ENCODE data around the gene KCNQ1OT1. TPM values are rescaled to one million over a fixed set of nuclear protein-coding genes. Genes with fewer than 3 reads are reported as not detected.

KCNQ1OT1 gene
- total RNA-seq, 1 donor from 2014 or later: 6.8 TPM

DNA sequence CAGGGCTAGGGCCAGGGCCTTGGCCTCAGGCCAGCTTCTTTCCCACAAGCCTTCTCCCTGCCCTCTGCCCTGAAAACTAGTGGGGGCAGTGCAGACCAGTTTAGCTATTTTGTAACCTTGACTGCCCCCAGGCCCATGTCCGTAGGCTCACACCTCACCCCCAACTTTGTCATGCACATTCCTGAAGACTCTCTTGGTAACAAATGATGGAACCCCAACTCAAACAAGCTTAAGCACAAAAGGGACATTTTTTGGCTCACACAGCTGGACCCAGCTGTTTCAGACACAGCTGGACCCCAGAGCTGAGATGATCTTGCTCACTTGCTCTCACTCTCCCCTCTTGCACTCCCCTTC, 46.6 kb downstream of the KCNQ1OT1 start:
- H3K27ac ChIP-seq (ENCODE audit: low read depth, low read length): no peak overlapping the region

DNA sequence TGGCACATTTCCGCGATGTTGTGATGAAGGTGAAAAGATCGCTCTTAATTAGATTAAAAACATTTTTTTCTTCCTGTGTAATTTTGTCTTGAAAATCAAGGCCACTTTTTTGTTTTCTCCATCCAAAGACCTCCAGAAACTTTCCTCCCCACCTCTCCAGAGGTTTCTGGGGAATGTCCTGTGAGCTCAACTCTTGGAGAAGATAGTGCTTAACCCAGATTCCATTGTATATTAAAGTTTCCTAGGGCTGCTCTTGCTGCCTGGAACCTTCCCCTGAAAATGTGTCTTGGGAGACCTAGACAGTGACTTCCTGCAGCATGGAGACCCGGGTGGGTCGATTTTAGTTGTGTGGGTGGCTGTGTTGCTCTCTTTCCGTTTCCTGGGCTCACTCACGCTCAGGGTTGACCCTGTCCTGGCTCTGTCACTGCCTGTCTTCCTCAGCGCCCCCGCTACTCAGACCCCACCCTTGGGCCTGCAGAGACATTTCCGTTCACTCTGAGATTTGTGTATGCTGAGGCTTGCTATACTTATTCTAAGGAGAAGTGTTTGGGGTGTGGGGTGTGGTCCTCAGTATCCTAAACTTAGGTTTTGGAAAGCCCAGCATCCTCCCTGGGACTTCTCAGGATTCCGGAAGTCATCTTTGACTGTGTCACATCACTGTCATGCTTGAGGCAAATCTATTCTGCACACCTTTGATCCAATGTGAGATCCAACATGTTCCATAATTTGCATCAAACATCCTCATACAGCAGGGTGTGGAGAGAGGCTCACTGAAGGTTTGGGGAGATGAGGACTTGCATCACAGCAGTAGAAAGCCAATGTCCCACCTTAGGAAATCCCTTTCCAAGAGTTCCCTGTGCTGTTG, 47.2 kb downstream of the KCNQ1OT1 start:
- no peaks in the 10 kb centered on the region for H3K27me3 ChIP-seq (ENCODE audit: control insufficient read depth in 3 of 3, insufficient read depth in 3 of 3, low read length in 3 of 3)
- H3K9ac ChIP-seq (ENCODE audit: low read depth in 1 of 3, low read length in 3 of 3): no peak overlapping the region
- H3K36me3 ChIP-seq (ENCODE audit: control insufficient read depth in 3 of 3, insufficient read depth in 3 of 3, low read length in 3 of 3): no peaks in the 10 kb centered on the region
- peaks cover 18 to 21% (median 19%) of the 10 kb centered on the region in 3 donors for H3K4me1 ChIP-seq (ENCODE audit: control insufficient read depth in 3 of 3, insufficient read depth in 3 of 3, low read length in 3 of 3)
- no peak overlapping the region for H3K4me3 ChIP-seq (ENCODE audit: low read length in 3 of 3)
- no peak overlapping the region for H3K27ac ChIP-seq (ENCODE audit: low read depth, low read length)
- H3K9me3 ChIP-seq (ENCODE audit: control insufficient read depth in 3 of 3, low read length in 3 of 3): peaks cover 12 to 16% (median 13%) of the 10 kb centered on the region in 3 donors

More for the DNA sequence above, 46.6 kb downstream of the KCNQ1OT1 start:
- no peak overlapping the region for H3K4me3 ChIP-seq (ENCODE audit: low read length in 3 of 3)
- peaks cover 19 to 25% (median 22%) of the 10 kb centered on the region in 3 donors for H3K4me1 ChIP-seq (ENCODE audit: control insufficient read depth in 3 of 3, insufficient read depth in 3 of 3, low read length in 3 of 3)
- H3K9ac ChIP-seq (ENCODE audit: low read depth in 1 of 3, low read length in 3 of 3): no peak overlapping the region
- no peaks in the 10 kb centered on the region for H3K27me3 ChIP-seq (ENCODE audit: control insufficient read depth in 3 of 3, insufficient read depth in 3 of 3, low read length in 3 of 3)
- no peaks in the 10 kb centered on the region for H3K36me3 ChIP-seq (ENCODE audit: control insufficient read depth in 3 of 3, insufficient read depth in 3 of 3, low read length in 3 of 3)
- peaks cover 12 to 16% (median 13%) of the 10 kb centered on the region in 3 donors for H3K9me3 ChIP-seq (ENCODE audit: control insufficient read depth in 3 of 3, low read length in 3 of 3)

DNA sequence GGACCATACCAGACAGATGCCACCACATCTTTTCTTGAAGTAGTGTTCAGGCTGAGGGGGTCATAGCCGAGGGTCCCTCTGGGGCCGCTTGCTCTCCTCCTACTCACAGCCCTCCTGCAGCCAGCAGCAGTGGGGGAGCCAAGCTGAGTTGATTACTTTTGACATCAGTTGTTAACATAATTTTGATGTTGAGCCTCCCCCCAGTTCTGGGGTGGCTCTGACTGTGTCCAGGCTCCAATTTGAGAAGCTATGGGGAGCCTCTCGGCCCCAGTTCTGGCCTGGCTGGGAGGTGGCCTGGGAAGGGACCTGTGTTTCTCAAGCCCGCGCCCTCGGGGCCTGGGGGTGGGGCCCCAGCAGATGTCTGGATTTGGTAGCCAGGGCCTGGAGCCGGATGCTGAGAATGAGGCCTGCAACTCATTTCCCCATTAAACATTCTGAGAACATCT, 47.9 kb downstream of the KCNQ1OT1 start:
- Histone ChIP-seq H3K27ac (ENCODE audit: low read depth, low read length) (no peak overlapping the region), H3K27me3 (ENCODE audit: control insufficient read depth in 3 of 3, insufficient read depth in 3 of 3, low read length in 3 of 3) (no peaks in the 10 kb centered on the region), H3K4me1 (ENCODE audit: control insufficient read depth in 3 of 3, insufficient read depth in 3 of 3, low read length in 3 of 3) (peaks cover 18 to 21% (median 19%) of the 10 kb centered on the region in 3 donors), H3K9ac (ENCODE audit: low read depth in 1 of 3, low read length in 3 of 3) (no peak overlapping the region), H3K36me3 (ENCODE audit: control insufficient read depth in 3 of 3, insufficient read depth in 3 of 3, low read length in 3 of 3) (no peaks in the 10 kb centered on the region), H3K9me3 (ENCODE audit: control insufficient read depth in 3 of 3, low read length in 3 of 3) (peaks cover 12 to 16% (median 16%) of the 10 kb centered on the region in 3 donors), H3K4me3 (ENCODE audit: low read length in 3 of 3) (no peak overlapping the region)

DNA sequence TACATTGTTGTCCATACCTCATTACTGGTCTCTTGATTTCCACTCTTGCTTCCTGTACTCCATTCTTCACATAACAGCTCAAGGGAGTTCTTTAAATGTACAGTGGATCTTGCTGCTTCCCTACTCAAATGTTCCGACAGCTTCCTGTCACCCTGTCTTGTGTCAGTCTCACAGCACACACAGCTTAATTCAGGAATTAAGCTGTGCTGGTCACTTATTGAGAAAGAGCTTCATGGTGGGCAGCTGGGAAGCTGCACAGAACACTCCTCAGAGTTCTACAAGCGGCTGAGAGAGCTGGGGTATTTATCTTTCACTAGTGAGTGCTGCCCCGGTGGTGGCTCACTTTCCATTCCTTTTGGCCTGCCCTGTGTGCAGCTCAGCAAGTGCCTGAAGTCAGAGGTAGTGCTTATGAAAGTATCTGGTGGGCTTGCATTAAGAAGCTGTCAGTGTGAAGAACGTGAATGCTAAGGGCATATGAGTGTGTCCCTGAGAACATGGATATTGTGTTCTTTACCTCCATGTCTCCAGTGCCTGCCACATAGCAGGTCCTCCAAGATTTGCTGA, 48.7 kb downstream of the KCNQ1OT1 start:
- no peaks in the 10 kb centered on the region for H3K27me3 ChIP-seq (ENCODE audit: control insufficient read depth in 3 of 3, insufficient read depth in 3 of 3, low read length in 3 of 3)
- H3K4me1 ChIP-seq (ENCODE audit: control insufficient read depth in 3 of 3, insufficient read depth in 3 of 3, low read length in 3 of 3): peaks cover 18 to 21% (median 19%) of the 10 kb centered on the region in 3 donors
- H3K9me3 ChIP-seq (ENCODE audit: control insufficient read depth in 3 of 3, low read length in 3 of 3): peaks cover 12 to 16% (median 16%) of the 10 kb centered on the region in 3 donors
- H3K4me3 ChIP-seq (ENCODE audit: low read length in 3 of 3): no peak overlapping the region
- H3K27ac ChIP-seq (ENCODE audit: low read depth, low read length): no peak overlapping the region
- H3K9ac ChIP-seq (ENCODE audit: low read depth in 1 of 3, low read length in 3 of 3): no peak overlapping the region
- no peaks in the 10 kb centered on the region for H3K36me3 ChIP-seq (ENCODE audit: control insufficient read depth in 3 of 3, insufficient read depth in 3 of 3, low read length in 3 of 3)

DNA sequence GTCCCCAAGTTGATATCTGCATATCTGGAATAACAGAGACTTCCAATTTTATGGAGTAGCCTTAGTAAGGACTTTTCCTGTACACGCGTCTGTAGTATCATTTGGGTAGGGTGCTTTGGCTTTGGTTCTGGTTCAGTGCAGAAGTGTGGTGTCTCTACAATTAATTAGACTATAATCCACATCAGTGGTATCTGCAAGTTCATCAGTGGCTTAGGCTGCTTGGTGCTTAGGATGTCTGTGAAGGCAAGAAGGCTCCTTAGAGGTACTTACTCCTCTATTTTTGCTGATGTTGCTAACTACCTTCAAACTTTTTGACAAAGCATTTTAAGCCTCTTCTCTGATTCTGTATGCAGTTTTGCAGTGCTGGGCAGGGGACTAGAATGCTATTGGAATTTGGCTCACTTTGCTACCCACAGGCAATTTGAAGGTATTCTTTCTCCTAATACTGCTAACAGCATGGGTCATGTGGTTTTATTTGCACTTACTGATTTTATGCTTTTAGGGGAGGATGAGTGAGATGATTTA, 49.4 kb downstream of the KCNQ1OT1 start:
- peaks cover 18 to 22% (median 20%) of the 10 kb centered on the region in 3 donors for H3K9me3 ChIP-seq (ENCODE audit: control insufficient read depth in 3 of 3, low read length in 3 of 3)
- H3K4me1 ChIP-seq (ENCODE audit: control insufficient read depth in 3 of 3, insufficient read depth in 3 of 3, low read length in 3 of 3): peaks cover 18 to 21% (median 19%) of the 10 kb centered on the region in 3 donors
- no peaks in the 10 kb centered on the region for H3K27me3 ChIP-seq (ENCODE audit: control insufficient read depth in 3 of 3, insufficient read depth in 3 of 3, low read length in 3 of 3)
- H3K27ac ChIP-seq (ENCODE audit: low read depth, low read length): no peak overlapping the region
- no peaks in the 10 kb centered on the region for H3K36me3 ChIP-seq (ENCODE audit: control insufficient read depth in 3 of 3, insufficient read depth in 3 of 3, low read length in 3 of 3)
- H3K4me3 ChIP-seq (ENCODE audit: low read length in 3 of 3): no peak overlapping the region
- no peak overlapping the region for H3K9ac ChIP-seq (ENCODE audit: low read depth in 1 of 3, low read length in 3 of 3)

DNA sequence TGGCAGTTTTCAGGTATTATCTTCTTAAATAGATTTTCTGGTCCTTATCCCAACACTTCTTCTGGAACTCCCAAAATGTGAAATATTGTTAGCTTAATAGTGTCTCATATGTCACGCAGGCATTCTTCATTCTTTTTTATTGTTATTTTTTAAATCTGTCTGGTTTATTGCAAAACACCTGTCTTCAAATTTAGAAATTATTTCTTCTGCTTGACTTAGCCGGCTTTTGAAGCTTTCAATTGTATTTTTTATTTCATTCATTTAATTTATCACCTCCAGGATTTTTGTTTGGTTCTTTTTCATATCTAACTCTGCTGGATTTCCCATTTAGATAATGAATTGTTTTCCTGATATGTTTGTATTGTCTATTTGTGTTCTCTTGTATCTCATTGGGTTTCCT, 49.9 kb downstream of the KCNQ1OT1 start:
- Histone ChIP-seq H3K4me3 (ENCODE audit: low read length in 3 of 3) (no peak overlapping the region), H3K9me3 (ENCODE audit: control insufficient read depth in 3 of 3, low read length in 3 of 3) (peaks cover 23 to 27% (median 24%) of the 10 kb centered on the region in 3 donors)

DNA sequence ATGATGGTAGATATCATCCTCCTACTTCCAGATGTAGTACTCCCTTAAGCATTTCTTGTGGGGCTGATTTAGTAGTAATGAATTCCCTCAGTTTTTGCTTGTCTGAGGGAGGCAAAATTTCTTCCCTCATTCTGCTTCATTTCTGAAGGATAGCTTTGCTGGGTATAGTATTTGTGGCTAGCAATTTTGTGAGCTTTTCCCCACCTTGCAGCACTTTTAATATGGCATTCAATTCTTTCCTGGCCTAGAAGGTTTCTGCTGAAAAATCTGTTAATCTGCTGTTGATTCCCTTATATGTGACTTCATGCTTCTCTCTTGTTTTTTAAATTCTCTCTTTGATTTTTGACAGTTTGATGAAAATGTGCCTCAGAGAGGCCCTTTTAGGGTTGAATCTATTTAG, 50.4 kb downstream of the KCNQ1OT1 start:
- Histone ChIP-seq H3K9ac (ENCODE audit: low read depth in 1 of 3, low read length in 3 of 3) (no peak overlapping the region), H3K4me1 (ENCODE audit: control insufficient read depth in 3 of 3, insufficient read depth in 3 of 3, low read length in 3 of 3) (peaks cover 10 to 15% (median 12%) of the 10 kb centered on the region in 3 donors), H3K9me3 (ENCODE audit: control insufficient read depth in 3 of 3, low read length in 3 of 3) (peaks cover 26 to 31% (median 28%) of the 10 kb centered on the region in 3 donors), H3K36me3 (ENCODE audit: control insufficient read depth in 3 of 3, insufficient read depth in 3 of 3, low read length in 3 of 3) (no peaks in the 10 kb centered on the region), H3K4me3 (ENCODE audit: low read length in 3 of 3) (no peak overlapping the region), H3K27me3 (ENCODE audit: control insufficient read depth in 3 of 3, insufficient read depth in 3 of 3, low read length in 3 of 3) (no peaks in the 10 kb centered on the region), H3K27ac (ENCODE audit: low read depth, low read length) (no peak overlapping the region)

More for the DNA sequence above, 49.9 kb downstream of the KCNQ1OT1 start:
- no peaks in the 10 kb centered on the region for H3K36me3 ChIP-seq (ENCODE audit: control insufficient read depth in 3 of 3, insufficient read depth in 3 of 3, low read length in 3 of 3)
- no peak overlapping the region for H3K9ac ChIP-seq (ENCODE audit: low read depth in 1 of 3, low read length in 3 of 3)
- H3K4me1 ChIP-seq (ENCODE audit: control insufficient read depth in 3 of 3, insufficient read depth in 3 of 3, low read length in 3 of 3): peaks cover 14 to 19% (median 16%) of the 10 kb centered on the region in 3 donors
- H3K27me3 ChIP-seq (ENCODE audit: control insufficient read depth in 3 of 3, insufficient read depth in 3 of 3, low read length in 3 of 3): no peaks in the 10 kb centered on the region
- no peak overlapping the region for H3K27ac ChIP-seq (ENCODE audit: low read depth, low read length)

DNA sequence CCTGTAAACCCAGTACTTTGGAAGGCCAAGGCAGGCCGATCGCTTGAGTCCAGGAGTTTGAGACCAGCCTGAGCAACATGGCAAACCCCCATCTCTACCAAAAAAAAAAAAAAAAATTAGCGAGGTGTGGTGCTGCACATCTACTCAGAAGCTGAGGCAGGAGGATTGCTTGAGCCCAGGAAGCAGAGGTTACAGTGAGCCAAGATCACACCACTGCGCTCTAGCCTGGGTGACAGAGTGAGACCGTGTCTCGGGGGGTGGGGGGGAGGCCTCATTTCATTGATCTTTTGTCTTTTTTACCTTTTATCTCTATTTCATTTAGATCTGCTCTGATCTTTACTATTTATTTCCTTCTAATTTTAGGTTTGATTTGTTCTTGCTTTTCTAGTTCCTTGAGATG, 51.8 kb downstream of the KCNQ1OT1 start:
- Histone ChIP-seq H3K27me3 (ENCODE audit: control insufficient read depth in 3 of 3, insufficient read depth in 3 of 3, low read length in 3 of 3) (no peaks in the 10 kb centered on the region), H3K27ac (ENCODE audit: low read depth, low read length) (no peak overlapping the region), H3K4me3 (ENCODE audit: low read length in 3 of 3) (no peak overlapping the region), H3K36me3 (ENCODE audit: control insufficient read depth in 3 of 3, insufficient read depth in 3 of 3, low read length in 3 of 3) (no peaks in the 10 kb centered on the region), H3K9ac (ENCODE audit: low read depth in 1 of 3, low read length in 3 of 3) (no peak overlapping the region), H3K4me1 (ENCODE audit: control insufficient read depth in 3 of 3, insufficient read depth in 3 of 3, low read length in 3 of 3) (peaks cover 0 to 1% (median 0%) of the 10 kb centered on the region in 3 donors), H3K9me3 (ENCODE audit: control insufficient read depth in 3 of 3, low read length in 3 of 3) (peaks cover 26 to 37% (median 31%) of the 10 kb centered on the region in 3 donors)

DNA sequence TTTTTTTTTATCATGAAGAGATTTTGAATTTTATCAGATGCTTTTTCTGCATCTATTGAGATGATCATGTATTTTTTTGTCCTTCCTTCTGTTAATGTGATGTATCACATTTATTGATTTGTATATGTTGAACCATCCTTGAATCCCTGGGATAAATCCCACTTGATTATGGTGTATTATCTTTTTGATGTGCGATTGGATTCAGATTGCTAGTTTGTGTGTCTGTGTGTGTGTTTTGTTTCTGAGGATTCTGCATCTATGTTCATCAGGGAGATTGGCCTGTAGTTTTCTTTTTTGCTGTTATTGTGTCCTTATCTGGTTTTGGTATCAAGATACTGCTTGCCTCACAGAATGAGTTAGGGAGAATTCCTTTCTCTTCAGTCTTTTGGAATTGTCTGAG, 52.6 kb downstream of the KCNQ1OT1 start:
- no peaks in the 10 kb centered on the region for H3K36me3 ChIP-seq (ENCODE audit: control insufficient read depth in 3 of 3, insufficient read depth in 3 of 3, low read length in 3 of 3)
- peaks cover 26 to 38% (median 29%) of the 10 kb centered on the region in 3 donors for H3K9me3 ChIP-seq (ENCODE audit: control insufficient read depth in 3 of 3, low read length in 3 of 3)
- no peak overlapping the region for H3K4me3 ChIP-seq (ENCODE audit: low read length in 3 of 3)
- H3K27me3 ChIP-seq (ENCODE audit: control insufficient read depth in 3 of 3, insufficient read depth in 3 of 3, low read length in 3 of 3): no peaks in the 10 kb centered on the region
- H3K9ac ChIP-seq (ENCODE audit: low read depth in 1 of 3, low read length in 3 of 3): no peak overlapping the region
- H3K4me1 ChIP-seq (ENCODE audit: control insufficient read depth in 3 of 3, insufficient read depth in 3 of 3, low read length in 3 of 3): no peaks in the 10 kb centered on the region
- no peak overlapping the region for H3K27ac ChIP-seq (ENCODE audit: low read depth, low read length)

DNA sequence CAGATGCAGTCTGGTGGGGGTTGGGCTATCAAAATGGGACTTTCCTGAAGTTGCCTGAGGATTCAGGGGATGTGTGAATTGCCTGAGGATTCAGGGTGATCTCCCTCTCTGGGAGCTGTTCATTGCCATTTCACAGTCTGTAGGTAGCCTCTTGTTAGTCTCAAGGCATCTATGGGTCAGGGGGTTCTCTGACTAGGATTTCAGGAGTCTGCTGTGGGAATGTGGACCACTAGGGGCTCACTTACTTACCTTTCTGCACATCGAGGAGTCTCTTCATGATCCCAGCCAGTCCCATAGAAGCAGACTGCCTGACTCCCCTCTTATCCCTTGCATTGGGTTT, 54.0 kb downstream of the KCNQ1OT1 start:
- no peak overlapping the region for H3K9ac ChIP-seq (ENCODE audit: low read depth in 1 of 3, low read length in 3 of 3)
- H3K4me3 ChIP-seq (ENCODE audit: low read length in 3 of 3): no peak overlapping the region
- no peaks in the 10 kb centered on the region for H3K27me3 ChIP-seq (ENCODE audit: control insufficient read depth in 3 of 3, insufficient read depth in 3 of 3, low read length in 3 of 3)
- H3K4me1 ChIP-seq (ENCODE audit: control insufficient read depth in 3 of 3, insufficient read depth in 3 of 3, low read length in 3 of 3): no peaks in the 10 kb centered on the region
- H3K9me3 ChIP-seq (ENCODE audit: control insufficient read depth in 3 of 3, low read length in 3 of 3): peaks cover 24 to 47% (median 24%) of the 10 kb centered on the region in 3 donors
- H3K36me3 ChIP-seq (ENCODE audit: control insufficient read depth in 3 of 3, insufficient read depth in 3 of 3, low read length in 3 of 3): no peaks in the 10 kb centered on the region
- H3K27ac ChIP-seq (ENCODE audit: low read depth, low read length): no peak overlapping the region

Measured in skeletal muscle tissue (tissue), 4 donors.